Nephron (organoid): ENCODE measurements around the gene FANCD2.

Source experiments
- H3K27ac Mint-ChIP-seq, 3 experiments: 2 replicates each; pipeline ENCODE4 v1.8.0; 2020; ENCODE audit warnings: mixed read lengths in 3 of 3, mild to moderate bottlenecking in 2 of 3, moderate library complexity in 1 of 3
- H3K27me3 Mint-ChIP-seq: 2 replicates; pipeline ENCODE4 v1.8.0; 2021; ENCODE audit warnings: low read depth, mild to moderate bottlenecking, moderate library complexity, mixed read lengths
- H3K36me3 Mint-ChIP-seq: 2 replicates; pipeline ENCODE4 v1.8.0; 2020; ENCODE audit warnings: low read depth, mixed read lengths
- H3K4me1 Mint-ChIP-seq: 2 replicates; pipeline ENCODE4 v1.8.0; 2020; ENCODE audit warnings: mixed read lengths
- H3K4me3 Mint-ChIP-seq, 3 experiments: 2 replicates each; pipeline ENCODE4 v1.8.0; 2020; ENCODE audit warnings: mild to moderate bottlenecking in 3 of 3, mixed read lengths in 3 of 3, moderate library complexity in 2 of 3
- H3K9me3 Mint-ChIP-seq: 2 replicates; pipeline ENCODE4 v1.8.0; 2020; ENCODE audit warnings: mixed read lengths
- CTCF ChIP-seq, 3 experiments: fragments of 200-600 bp; sonication (generic); IDR thresholded peaks; one replicate each; pipeline ENCODE4 v1.5.0; 2021; ENCODE audit warnings: antibody characterized with exemption in 3 of 3; ENCODE audit not compliant: unreplicated experiment in 3 of 3

The FANCD2 gene

GRCh38 chr3:10026084-10026890 is at the start of gene FANCD2:
TSS of gene FANCD2 (plus strand) at chr3:10026437. CDS start at chr3:10028658, 2,221 bp downstream.
- peak within 1 kb of the TSS; percentile 98 for H3K4me3 Mint-ChIP-seq
- no peak for TF ChIP-seq CTCF (IDR thresholded peaks at IDR 0.05; ENCODE audit: unreplicated experiment in 3 of 3)
- peak within 1 kb of the TSS; percentile 77 to 88 (median 77) for H3K27ac Mint-ChIP-seq
- H3K4me1 Mint-ChIP-seq: peaks cover 9% of the 10 kb centered on the region
- H3K9me3 Mint-ChIP-seq: no peaks in the 10 kb centered on the region
- H3K36me3 Mint-ChIP-seq: peaks cover 11% of the 10 kb centered on the region
- H3K27me3 Mint-ChIP-seq: no peaks in the 10 kb centered on the region

DNA sequence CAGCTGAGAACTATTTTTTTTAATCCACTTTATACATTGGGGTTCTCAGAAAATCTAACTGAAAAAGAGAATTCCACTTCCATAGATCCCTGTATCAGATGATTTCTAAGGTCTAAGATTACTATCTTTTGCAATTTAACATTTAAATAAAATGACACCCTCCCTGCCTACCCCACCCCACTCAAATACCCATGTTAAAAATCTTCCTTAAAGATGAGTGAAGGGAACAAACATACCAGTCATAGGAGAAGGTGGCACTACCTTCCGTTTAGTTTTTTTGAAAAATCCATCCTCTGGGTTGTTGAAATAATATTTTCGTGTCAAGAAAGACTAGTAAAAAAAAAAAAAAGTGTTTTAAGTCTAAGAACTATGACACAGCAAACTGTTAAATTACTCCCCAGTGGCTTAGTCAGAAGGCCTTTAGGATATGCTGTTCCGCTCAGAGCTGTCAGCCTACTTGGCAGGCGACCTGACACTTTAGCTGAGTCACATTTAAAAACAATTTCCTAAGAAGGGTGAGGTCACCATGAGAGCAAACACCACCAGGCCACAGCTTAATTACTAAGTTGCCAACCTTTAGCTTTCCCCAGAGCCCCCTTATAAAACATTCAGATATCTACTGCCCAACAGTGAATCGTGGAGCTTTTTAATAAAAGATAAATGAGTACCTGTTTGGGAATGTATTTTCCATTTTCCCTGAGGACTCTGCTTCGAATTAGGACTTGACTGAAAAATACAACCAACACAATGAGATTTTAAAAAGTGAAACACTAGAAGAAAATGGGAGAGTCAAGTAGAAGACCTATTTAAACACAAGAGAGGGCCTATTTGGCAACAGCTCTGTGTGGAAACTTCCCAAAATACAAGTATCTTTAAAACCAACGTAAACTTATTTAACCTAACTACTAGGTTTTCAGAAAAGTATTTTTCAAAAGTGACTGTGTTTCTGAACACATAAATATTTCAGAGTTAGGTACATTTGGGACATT is 49.2 kb upstream of the FANCD2 start:
- H3K27me3 Mint-ChIP-seq: no peaks in the 10 kb centered on the region
- peaks cover 45% of the 10 kb centered on the region for H3K36me3 Mint-ChIP-seq
- no peaks in the 10 kb centered on the region for H3K4me1 Mint-ChIP-seq
- H3K9me3 Mint-ChIP-seq: no peaks in the 10 kb centered on the region
- no peak overlapping the region for H3K27ac Mint-ChIP-seq
- TF ChIP-seq CTCF (IDR thresholded peaks at IDR 0.05; ENCODE audit: unreplicated experiment in 3 of 3): no peak
- H3K4me3 Mint-ChIP-seq: no peak overlapping the region

DNA sequence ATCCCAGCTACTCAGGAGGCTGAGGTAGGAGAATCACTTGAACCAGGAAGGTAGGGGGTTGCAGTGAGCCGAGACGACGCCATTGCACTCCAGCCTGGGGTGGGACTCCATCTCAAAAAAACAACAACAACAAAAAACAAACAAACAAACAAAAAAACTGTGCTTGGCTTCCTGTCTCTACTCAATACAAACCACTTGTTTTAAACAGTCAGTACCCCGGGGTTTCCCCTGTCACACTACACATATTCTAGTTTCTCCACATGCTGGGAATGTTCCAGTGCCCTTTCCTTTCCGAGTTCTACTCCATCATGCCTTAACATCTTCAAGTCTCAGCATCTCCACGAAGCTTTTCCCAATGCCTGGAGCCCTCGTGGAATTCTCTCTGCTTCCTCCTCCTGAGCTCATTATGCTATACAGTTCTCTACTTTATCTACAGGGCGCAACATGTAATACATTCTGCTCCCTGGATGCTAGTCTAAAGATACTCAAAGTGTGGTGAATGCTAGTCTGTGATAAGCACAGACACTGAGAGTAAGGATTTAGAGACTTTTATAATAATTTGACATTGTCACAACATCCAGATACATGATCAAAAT is 47.4 kb upstream of the FANCD2 start:
- Mint-ChIP-seq H3K36me3 (peaks cover 37% of the 10 kb centered on the region), H3K4me3 (no peak overlapping the region), H3K9me3 (no peaks in the 10 kb centered on the region), H3K27me3 (no peaks in the 10 kb centered on the region), H3K27ac (no peak overlapping the region), H3K4me1 (no peaks in the 10 kb centered on the region)
- TF ChIP-seq CTCF (IDR thresholded peaks at IDR 0.05; ENCODE audit: unreplicated experiment in 3 of 3): no peak

GRCh38 chr3:9980251-9980650 is 46.0 kb upstream of the FANCD2 start:
- H3K4me3 Mint-ChIP-seq: no peak overlapping the region

More at GRCh38 chr3:9980251-9980650, 46.0 kb upstream of the FANCD2 start:
- Mint-ChIP-seq H3K27ac (no peak overlapping the region), H3K27me3 (no peaks in the 10 kb centered on the region), H3K36me3 (peaks cover 28% of the 10 kb centered on the region), H3K4me1 (no peaks in the 10 kb centered on the region), H3K9me3 (no peaks in the 10 kb centered on the region)
- no peak for TF ChIP-seq CTCF (IDR thresholded peaks at IDR 0.05; ENCODE audit: unreplicated experiment in 3 of 3)
